Skin epidermis (tissue), 12 donors: ENCODE results near the gene COL4A6.

ENCODE experiments used
- H3K27ac ChIP-seq, 21 experiments: fragments of 200-600 bp; sonication (generic) in 11 of 21; one replicate each; pipeline ENCODE4 v1.5.0; 2020; ENCODE audit warnings: mild to moderate bottlenecking in 3 of 21, inconsistent platforms in 2 of 21, moderate library complexity in 2 of 21
- H3K4me3 ChIP-seq, 7 experiments: fragments of 200-600 bp; sonication (generic) in 2 of 7; one replicate each; pipeline ENCODE4 v1.5.0; 2020; ENCODE audit warnings: inconsistent platforms in 2 of 7, mild to moderate bottlenecking in 2 of 7, moderate library complexity in 1 of 7

The COL4A6 gene

GRCh38 chrX:108127152-108127551, 311.1 kb downstream of the COL4A6 start:
- Histone ChIP-seq H3K4me3 (no peak overlapping the region), H3K27ac (no peak overlapping the region)

- no peak overlapping the region for H3K4me3 ChIP-seq
- no peak overlapping the region for H3K27ac ChIP-seq
Measured at GRCh38 chrX:108126661-108127060, 311.6 kb downstream of the COL4A6 start.

GRCh38 chrX:108123591-108124366, 314.4 kb downstream of the COL4A6 start:
- Histone ChIP-seq H3K27ac (peak overlapping the region in 5 of 21 experiments; percentile 5 to 62 (median 26)), H3K4me3 (no peak overlapping the region)

GRCh38 chrX:108122748-108123147, 315.5 kb downstream of the COL4A6 start:
- Histone ChIP-seq H3K4me3 (no peak overlapping the region), H3K27ac (peak overlapping the region in 3 of 21 experiments; percentile 29 to 62 (median 50))

GRCh38 chrX:108121291-108121690, 316.9 kb downstream of the COL4A6 start:
- Histone ChIP-seq H3K27ac (no peak overlapping the region), H3K4me3 (no peak overlapping the region)

GRCh38 chrX:108117988-108118387, 320.2 kb downstream of the COL4A6 start:
- Histone ChIP-seq H3K4me3 (no peak overlapping the region), H3K27ac (no peak overlapping the region)

- Histone ChIP-seq H3K4me3 (no peak overlapping the region), H3K27ac (no peak overlapping the region)
Measured at GRCh38 chrX:108114541-108114940, 323.7 kb downstream of the COL4A6 start.
